PC-9 (cell line): Measurements from ENCODE around the gene PTPRT. TPM values are rescaled to one million over a fixed set of nuclear protein-coding genes. Genes with fewer than 3 reads are reported as not detected.

Experiments used
- BruUV-seq: library from RNA; stranded (reverse); fragments of 400-500 nt; replicated peaks from 2 replicates; lab custom pipeline; 2021; lab: Mats Ljungman, UMichigan
- CTCF ChIA-PET: fragments of 300-600 bp; sonication (Branson Sonifier 250); formaldehyde crosslinking; loops from one replicate; lab custom pipeline; 2022; ENCODE audit warnings: antibody characterized with exemption; lab: Charles Lee
- POLR2A ChIA-PET: fragments of 300-600 bp; sonication (Branson Sonifier 250); formaldehyde crosslinking; loops from one replicate; lab custom pipeline; 2022; ENCODE audit warnings: antibody characterized with exemption; ENCODE audit not compliant: unreplicated experiment; lab: Charles Lee
- DNase-seq, 2 experiments: peaks; one replicate each; pipeline versions ENCODE4 v3.0.0 to v3.0.0-alpha.2; 2015 to 2022; ENCODE audit warnings: mixed read lengths in 1 of 2
- H2AFZ ChIP-seq: fragments of 200-600 bp; sonication (generic); 2 replicates; pipeline ENCODE4 v1.8.1; 2017; ENCODE audit warnings: antibody characterized with exemption
- H3F3A ChIP-seq: fragments of 200-600 bp; sonication (generic); 2 replicates; pipeline ENCODE4 v1.8.1; 2017; ENCODE audit warnings: antibody characterized with exemption, mild to moderate bottlenecking, low read depth; ENCODE audit not compliant: insufficient read depth
- H3K27ac ChIP-seq: fragments of 200-600 bp; sonication (generic); 2 replicates; pipeline ENCODE4 v1.6.1; 2016; ENCODE audit warnings: mixed run types
- H3K27me3 ChIP-seq: fragments of 200-600 bp; sonication (generic); 2 replicates; pipeline ENCODE4 v1.6.1; 2016; ENCODE audit warnings: low read depth, mixed run types; ENCODE audit not compliant: insufficient read depth
- H3K36me3 ChIP-seq: fragments of 200-600 bp; sonication (generic); 2 replicates; pipeline ENCODE4 v1.6.1; 2016; ENCODE audit warnings: low read depth, mixed run types
- H3K4me1 ChIP-seq: fragments of 200-600 bp; sonication (generic); replicated peaks from 2 replicates; pipeline ENCODE4 v1.6.1; 2016; ENCODE audit warnings: mixed run types; ENCODE audit not compliant: insufficient read depth
- H3K4me2 ChIP-seq: fragments of 200-600 bp; sonication (generic); 2 replicates; pipeline ENCODE4 v1.6.1; 2017; ENCODE audit warnings: mixed run types
- H3K4me3 ChIP-seq: fragments of 200-600 bp; sonication (generic); 2 replicates; pipeline ENCODE4 v1.6.1; 2016; ENCODE audit warnings: mixed run types
- H3K79me2 ChIP-seq: fragments of 200-600 bp; sonication (generic); 2 replicates; pipeline ENCODE4 v1.6.1; 2017; ENCODE audit warnings: low read depth, mixed run types
- H3K9me2 ChIP-seq: fragments of 200-600 bp; sonication (generic); 2 replicates; pipeline ENCODE4 v1.8.1; 2017; ENCODE audit warnings: mild to moderate bottlenecking; ENCODE audit not compliant: insufficient read depth
- H3K9me3 ChIP-seq: fragments of 200-600 bp; sonication (generic); 2 replicates; pipeline ENCODE4 v1.8.1; 2016; ENCODE audit warnings: low read depth; ENCODE audit not compliant: insufficient read depth
- H4K20me1 ChIP-seq: fragments of 200-600 bp; sonication (generic); 2 replicates; pipeline ENCODE4 v1.8.1; 2017; ENCODE audit not compliant: insufficient read depth
- EZH2 ChIP-seq: fragments of 200-600 bp; sonication (generic); IDR thresholded peaks from 2 replicates; pipeline ENCODE4 v1.8.0; 2017; ENCODE audit warnings: antibody characterized with exemption, low read depth
- intact Hi-C: fragments of 100-400 bp; cut with micrococcal nuclease; formaldehyde crosslinking; loops from one replicate; pipeline ENCODE4 v1.10.0; 2022; ENCODE audit not compliant: unreplicated experiment
- total RNA-seq: library from RNA; stranded (reverse); gene quantifications from 2 replicates; pipeline ENCODE4 v1.2.3, GENCODE V29; 2021
- TF ChIP-seq, protein P1 (sequence below): fragments of 200-600 bp; sonication (generic); conservative IDR thresholded peaks from 2 replicates; pipeline ENCODE4 v1.6.1; 2017; ENCODE audit warnings: mixed run types, antibody characterized with exemption, mild to moderate bottlenecking, moderate library complexity

PTPRT gene
- total RNA-seq, 1 experiment from 2014 or later, result not detected

DNA sequence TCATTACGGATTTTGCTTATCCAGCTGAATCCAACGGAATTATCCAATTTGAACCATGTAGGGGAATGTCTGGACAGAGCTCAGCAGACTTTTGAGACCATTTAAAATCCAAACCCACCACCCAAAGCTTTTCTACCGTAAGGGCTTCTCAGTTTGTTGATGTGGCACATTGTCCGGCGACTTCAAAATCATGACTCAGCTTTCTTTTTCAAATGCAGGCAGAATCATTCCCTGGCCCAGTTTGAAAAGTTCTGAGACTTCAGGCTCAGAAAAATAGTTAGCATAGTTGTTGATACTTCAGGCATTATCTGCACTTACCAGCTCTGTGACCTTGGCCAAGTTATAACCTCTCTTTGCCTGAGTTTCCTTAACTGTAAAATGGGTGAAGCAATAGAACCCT is 182.2 kb downstream of the PTPRT start:
- Histone ChIP-seq H3K4me3 (no peak overlapping the region), H3K36me3 (no peaks in the 10 kb centered on the region), H3K9me3 (no peaks in the 10 kb centered on the region), H3K27me3 (peaks cover 28% of the 10 kb centered on the region; the same call in 1 of the 2 replicates), H3K4me2 (no peak overlapping the region), H3K79me2 (no peaks in the 10 kb centered on the region), H3K4me1 (no peaks in the 10 kb centered on the region), H4K20me1 (no peaks in the 10 kb centered on the region), H3K27ac (no peak overlapping the region), H3F3A (no peaks in the 10 kb centered on the region), H2AFZ (no peak overlapping the region), H3K9me2 (no peaks in the 10 kb centered on the region)
- ChIA-PET POLR2A (no interaction called here), CTCF (no interaction called here)
- BruUV-seq, result no TSS peak
- intact Hi-C loops, result no loop called here
- TF ChIP-seq, protein P1, sequence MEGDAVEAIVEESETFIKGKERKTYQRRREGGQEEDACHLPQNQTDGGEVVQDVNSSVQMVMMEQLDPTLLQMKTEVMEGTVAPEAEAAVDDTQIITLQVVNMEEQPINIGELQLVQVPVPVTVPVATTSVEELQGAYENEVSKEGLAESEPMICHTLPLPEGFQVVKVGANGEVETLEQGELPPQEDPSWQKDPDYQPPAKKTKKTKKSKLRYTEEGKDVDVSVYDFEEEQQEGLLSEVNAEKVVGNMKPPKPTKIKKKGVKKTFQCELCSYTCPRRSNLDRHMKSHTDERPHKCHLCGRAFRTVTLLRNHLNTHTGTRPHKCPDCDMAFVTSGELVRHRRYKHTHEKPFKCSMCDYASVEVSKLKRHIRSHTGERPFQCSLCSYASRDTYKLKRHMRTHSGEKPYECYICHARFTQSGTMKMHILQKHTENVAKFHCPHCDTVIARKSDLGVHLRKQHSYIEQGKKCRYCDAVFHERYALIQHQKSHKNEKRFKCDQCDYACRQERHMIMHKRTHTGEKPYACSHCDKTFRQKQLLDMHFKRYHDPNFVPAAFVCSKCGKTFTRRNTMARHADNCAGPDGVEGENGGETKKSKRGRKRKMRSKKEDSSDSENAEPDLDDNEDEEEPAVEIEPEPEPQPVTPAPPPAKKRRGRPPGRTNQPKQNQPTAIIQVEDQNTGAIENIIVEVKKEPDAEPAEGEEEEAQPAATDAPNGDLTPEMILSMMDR, result no peak
- TF ChIP-seq EZH2, result no peak
- no peak for DNase-seq

DNA sequence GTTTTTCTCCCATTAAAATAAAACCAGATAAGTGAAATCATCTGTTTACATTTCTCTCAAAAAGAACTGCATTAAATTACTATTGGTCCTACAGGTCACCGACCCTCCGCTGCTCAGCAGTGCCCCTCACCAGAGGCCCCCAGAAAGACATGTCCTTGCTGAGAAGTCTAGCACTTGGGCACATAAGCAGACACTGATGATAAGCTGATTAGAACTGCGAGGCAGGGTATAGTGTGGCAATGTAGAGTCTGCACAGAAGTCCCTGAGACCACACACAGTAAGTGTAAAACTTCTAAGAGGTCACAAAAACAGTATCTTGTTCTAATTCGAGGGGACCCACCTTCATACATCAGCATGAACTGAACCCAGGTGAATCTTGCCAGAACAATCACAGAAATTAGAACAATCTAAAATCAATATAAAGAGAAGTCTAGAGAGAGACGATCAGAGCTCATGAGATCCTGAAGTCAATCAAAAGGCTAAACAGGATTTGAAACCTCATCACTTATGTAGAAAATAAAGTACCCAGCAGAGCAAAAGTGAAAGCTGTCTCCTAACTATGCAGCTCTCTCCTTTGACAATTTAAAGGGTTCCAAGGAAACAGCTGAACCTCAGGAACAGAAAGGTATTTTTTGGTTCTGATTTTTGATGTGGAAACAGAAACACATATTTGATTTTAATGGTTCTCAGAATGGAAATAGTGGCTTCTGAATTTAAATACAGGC is 182.9 kb downstream of the PTPRT start:
- Histone ChIP-seq H3F3A (no peaks in the 10 kb centered on the region), H3K4me2 (no peak overlapping the region), H3K9me2 (no peaks in the 10 kb centered on the region), H3K27me3 (peaks cover 28% of the 10 kb centered on the region; the same call in 1 of the 2 replicates), H3K27ac (no peak overlapping the region), H3K79me2 (no peaks in the 10 kb centered on the region), H3K4me1 (no peaks in the 10 kb centered on the region), H2AFZ (no peak overlapping the region), H4K20me1 (no peaks in the 10 kb centered on the region), H3K9me3 (no peaks in the 10 kb centered on the region), H3K4me3 (no peak overlapping the region), H3K36me3 (no peaks in the 10 kb centered on the region)
- no peak for TF ChIP-seq EZH2
- BruUV-seq, result no TSS peak
- DNase-seq, result no peak
- intact Hi-C loops, result no loop called here
- ChIA-PET POLR2A (no interaction called here), CTCF (no interaction called here)

DNA sequence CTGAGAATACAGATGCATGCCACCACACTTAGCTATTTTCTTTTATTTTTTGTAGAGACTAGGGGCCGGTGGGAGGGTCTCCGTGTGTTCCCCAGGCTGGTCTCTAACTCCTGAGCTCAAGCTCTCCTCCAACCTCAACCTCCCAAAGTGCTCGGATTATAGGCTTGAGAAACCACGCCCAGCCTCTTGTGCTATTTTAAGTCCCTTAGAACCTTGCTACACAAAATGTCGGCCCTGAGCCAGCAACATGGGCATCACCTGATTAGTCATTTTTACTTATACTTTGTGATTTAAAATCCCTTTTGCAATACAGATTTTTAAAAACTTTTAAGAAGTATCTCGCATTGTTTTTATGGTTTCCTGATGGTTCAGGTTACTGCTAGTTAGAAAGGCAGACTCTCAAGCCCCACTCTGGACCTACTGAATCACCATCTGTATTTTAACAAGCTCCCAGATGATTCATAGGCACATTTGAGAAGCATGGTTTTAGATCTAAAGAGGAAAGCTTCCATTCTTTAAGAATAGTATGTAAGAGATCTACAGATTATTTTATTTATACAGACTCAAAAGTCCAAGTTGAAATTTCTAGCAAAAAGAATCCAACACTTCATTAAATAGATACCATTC is 186.3 kb downstream of the PTPRT start:
- TF ChIP-seq, protein P1, result no peak
- TF ChIP-seq EZH2, result no peak
- Histone ChIP-seq H3K4me3 (no peak overlapping the region), H2AFZ (no peak overlapping the region), H3K27me3 (peaks cover 25% of the 10 kb centered on the region; the same call in 1 of the 2 replicates), H3K4me2 (no peak overlapping the region), H3F3A (no peaks in the 10 kb centered on the region), H3K36me3 (no peaks in the 10 kb centered on the region), H3K79me2 (no peaks in the 10 kb centered on the region), H3K9me2 (no peaks in the 10 kb centered on the region), H4K20me1 (no peaks in the 10 kb centered on the region), H3K27ac (no peak overlapping the region), H3K4me1 (no peaks in the 10 kb centered on the region), H3K9me3 (no peaks in the 10 kb centered on the region)
- CTCF ChIA-PET, result no interaction called here
- intact Hi-C loops, result no loop called here
- no TSS peak for BruUV-seq
- DNase-seq, result no peak
- POLR2A ChIA-PET, result no interaction called here
